ENCODE data around the gene VOPP1.

DNA sequence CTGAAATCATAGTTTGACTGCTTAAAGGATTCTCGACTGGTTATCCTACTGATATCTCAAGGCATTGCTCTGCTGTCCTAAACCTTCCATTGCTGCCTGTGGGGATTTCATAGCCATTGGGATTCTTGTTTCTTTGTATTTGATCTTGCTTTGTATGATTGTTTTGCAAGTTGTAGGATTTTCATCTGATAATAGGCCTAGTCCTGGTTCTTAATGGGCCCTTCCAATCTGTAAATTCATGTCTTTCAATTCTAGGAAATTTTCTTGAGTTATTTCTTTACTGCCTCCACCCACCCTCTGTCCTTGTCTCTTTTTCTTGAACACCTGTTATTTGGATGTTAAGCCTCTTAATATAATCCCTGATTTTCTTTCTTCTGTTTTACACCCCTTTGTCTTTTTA lies 134.9 kb downstream of the VOPP1 start:
- TF ChIP-seq, protein P1, sequence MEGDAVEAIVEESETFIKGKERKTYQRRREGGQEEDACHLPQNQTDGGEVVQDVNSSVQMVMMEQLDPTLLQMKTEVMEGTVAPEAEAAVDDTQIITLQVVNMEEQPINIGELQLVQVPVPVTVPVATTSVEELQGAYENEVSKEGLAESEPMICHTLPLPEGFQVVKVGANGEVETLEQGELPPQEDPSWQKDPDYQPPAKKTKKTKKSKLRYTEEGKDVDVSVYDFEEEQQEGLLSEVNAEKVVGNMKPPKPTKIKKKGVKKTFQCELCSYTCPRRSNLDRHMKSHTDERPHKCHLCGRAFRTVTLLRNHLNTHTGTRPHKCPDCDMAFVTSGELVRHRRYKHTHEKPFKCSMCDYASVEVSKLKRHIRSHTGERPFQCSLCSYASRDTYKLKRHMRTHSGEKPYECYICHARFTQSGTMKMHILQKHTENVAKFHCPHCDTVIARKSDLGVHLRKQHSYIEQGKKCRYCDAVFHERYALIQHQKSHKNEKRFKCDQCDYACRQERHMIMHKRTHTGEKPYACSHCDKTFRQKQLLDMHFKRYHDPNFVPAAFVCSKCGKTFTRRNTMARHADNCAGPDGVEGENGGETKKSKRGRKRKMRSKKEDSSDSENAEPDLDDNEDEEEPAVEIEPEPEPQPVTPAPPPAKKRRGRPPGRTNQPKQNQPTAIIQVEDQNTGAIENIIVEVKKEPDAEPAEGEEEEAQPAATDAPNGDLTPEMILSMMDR (IDR thresholded peaks at IDR 0.05) = no peak
- no peak for TF ChIP-seq POLR2A (IDR thresholded peaks at IDR 0.05)
